CD4-positive, alpha-beta T cell treated with Interleukin-15 for 4 hours (primary cell): Measurements from ENCODE around the gene KLF3.

Source experiments
- DNase-seq: peaks from one replicate; pipeline ENCODE4 v3.0.0-alpha.2; 2020; ENCODE audit warnings: low spot score

KLF3 gene

GRCh38 chr4:38743866-38744265 lies 79.9 kb downstream of the KLF3 start:
- DNase-seq: no peak

GRCh38 chr4:38745881-38746280 lies 81.9 kb downstream of the KLF3 start:
- DNase-seq: no peak

- DNase-seq: no peak
Measured at GRCh38 chr4:38747629-38748028, 83.6 kb downstream of the KLF3 start.

- DNase-seq: no peak
Measured at GRCh38 chr4:38749336-38749735, 85.3 kb downstream of the KLF3 start.
